ENCODE results near the gene RNF135.

The RNF135 gene

GRCh38 chr17:30942308-30943079 lies 28.3 kb upstream of the RNF135 start:
- TF ChIP-seq, protein P1, sequence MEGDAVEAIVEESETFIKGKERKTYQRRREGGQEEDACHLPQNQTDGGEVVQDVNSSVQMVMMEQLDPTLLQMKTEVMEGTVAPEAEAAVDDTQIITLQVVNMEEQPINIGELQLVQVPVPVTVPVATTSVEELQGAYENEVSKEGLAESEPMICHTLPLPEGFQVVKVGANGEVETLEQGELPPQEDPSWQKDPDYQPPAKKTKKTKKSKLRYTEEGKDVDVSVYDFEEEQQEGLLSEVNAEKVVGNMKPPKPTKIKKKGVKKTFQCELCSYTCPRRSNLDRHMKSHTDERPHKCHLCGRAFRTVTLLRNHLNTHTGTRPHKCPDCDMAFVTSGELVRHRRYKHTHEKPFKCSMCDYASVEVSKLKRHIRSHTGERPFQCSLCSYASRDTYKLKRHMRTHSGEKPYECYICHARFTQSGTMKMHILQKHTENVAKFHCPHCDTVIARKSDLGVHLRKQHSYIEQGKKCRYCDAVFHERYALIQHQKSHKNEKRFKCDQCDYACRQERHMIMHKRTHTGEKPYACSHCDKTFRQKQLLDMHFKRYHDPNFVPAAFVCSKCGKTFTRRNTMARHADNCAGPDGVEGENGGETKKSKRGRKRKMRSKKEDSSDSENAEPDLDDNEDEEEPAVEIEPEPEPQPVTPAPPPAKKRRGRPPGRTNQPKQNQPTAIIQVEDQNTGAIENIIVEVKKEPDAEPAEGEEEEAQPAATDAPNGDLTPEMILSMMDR (IDR thresholded peaks at IDR 0.05; ENCODE audit: control insufficient read depth, insufficient read depth, low read depth, low read length, missing control alignments): no peak
- no peak overlapping the region for H3K4me3 ChIP-seq (ENCODE audit: control insufficient read depth, low read depth, low read length)
- no peak for DNase-seq (ENCODE audit: low read depth)

GRCh38 chr17:30947796-30948195 lies 23.0 kb upstream of the RNF135 start:
- DNase-seq (ENCODE audit: low read depth): no peak
- TF ChIP-seq, protein P1 (IDR thresholded peaks at IDR 0.05; ENCODE audit: control insufficient read depth, insufficient read depth, low read depth, low read length, missing control alignments): no peak
- no peak overlapping the region for H3K4me3 ChIP-seq (ENCODE audit: control insufficient read depth, low read depth, low read length)

DNA sequence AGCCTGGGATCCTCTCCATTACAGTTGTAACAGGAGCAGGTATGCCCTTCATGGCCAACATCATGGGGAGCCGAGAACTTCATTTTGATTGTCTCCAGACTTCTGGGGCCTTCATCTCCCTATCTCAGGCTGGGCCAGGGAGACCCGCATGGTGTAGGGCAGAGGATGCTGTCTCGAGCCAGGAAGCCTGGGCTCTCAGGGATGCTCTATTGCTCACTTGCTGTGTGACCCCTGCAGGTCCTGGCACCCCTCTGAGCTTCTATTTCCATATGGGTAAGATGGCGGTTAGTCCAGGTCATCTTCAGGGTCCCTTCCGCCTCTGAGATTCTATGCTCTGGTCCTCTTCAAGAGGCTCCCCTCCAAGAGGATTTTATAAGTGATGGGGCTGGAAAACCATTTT lies 20.6 kb upstream of the RNF135 start:
- DNase-seq (ENCODE audit: low read depth): no peak
- TF ChIP-seq, protein P1 (IDR thresholded peaks at IDR 0.05; ENCODE audit: control insufficient read depth, insufficient read depth, low read depth, low read length, missing control alignments): no peak
- no peak overlapping the region for H3K4me3 ChIP-seq (ENCODE audit: control insufficient read depth, low read depth, low read length)

GRCh38 chr17:30950669-30951399 lies 20.0 kb upstream of the RNF135 start:
- TF ChIP-seq, protein P1 (IDR thresholded peaks at IDR 0.05; ENCODE audit: control insufficient read depth, insufficient read depth, low read depth, low read length, missing control alignments): no peak
- H3K4me3 ChIP-seq (ENCODE audit: control insufficient read depth, low read depth, low read length): no peak overlapping the region
- peak; percentile 53 for DNase-seq (ENCODE audit: low read depth)

GRCh38 chr17:30952638-30953393 lies 18.0 kb upstream of the RNF135 start:
- DNase-seq (ENCODE audit: low read depth): no peak
- TF ChIP-seq, protein P1 (IDR thresholded peaks at IDR 0.05; ENCODE audit: control insufficient read depth, insufficient read depth, low read depth, low read length, missing control alignments): no peak
- no peak overlapping the region for H3K4me3 ChIP-seq (ENCODE audit: control insufficient read depth, low read depth, low read length)

DNA sequence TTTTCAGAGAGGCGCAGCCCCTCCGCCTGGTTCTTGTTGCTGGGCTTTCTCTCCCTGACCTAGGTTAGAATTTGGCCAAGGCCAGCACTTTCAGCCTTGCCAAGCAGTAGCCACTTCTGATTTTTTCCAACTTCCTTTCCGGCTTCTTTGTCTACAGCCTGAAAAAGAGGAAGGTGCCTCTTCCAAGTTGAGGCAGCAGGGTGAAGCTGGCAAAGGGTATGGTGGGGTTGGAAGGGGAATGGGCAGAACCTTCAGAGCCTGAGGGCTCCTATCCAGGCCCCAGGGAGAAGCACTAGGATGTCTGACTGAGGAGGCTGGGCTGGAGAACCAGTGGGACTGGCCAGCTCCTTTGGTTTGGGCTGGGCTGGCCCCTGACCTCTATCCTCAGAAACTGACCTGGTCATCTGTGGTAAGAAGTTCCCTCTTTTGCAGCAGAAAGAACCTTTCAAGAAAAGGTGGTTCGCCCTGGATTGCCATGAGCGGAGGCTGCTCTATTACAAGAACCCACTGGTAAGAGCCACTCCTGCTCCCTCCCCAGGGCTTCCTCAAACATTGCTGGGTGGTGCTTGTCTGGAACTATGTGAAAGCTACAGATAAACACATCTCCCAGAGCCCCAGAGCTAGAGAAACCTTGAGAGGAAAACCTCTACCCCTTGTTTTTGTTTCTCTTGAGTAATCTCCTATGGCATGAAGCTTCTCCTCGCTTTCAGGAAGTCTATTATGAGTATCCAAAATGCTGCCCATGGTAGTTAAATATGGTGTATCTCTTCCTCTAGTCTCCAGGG lies 16.6 kb upstream of the RNF135 start:
- TF ChIP-seq, protein P1 (IDR thresholded peaks at IDR 0.05; ENCODE audit: control insufficient read depth, insufficient read depth, low read depth, low read length, missing control alignments): no peak
- H3K4me3 ChIP-seq (ENCODE audit: control insufficient read depth, low read depth, low read length): no peak overlapping the region
- DNase-seq (ENCODE audit: low read depth): no peak
